Activated CD8-positive, alpha-beta memory T cell treated with anti-CD3 and anti-CD28 coated beads, Interleukin-2, amount 50 U/mL, for 1 hour (primary cell): ENCODE data around the gene GPC6.

Experiments used
- DNase-seq: peaks from one replicate; pipeline ENCODE4 v3.0.0-alpha.2; 2020; ENCODE audit errors: extremely low read depth

Gene GPC6

DNA sequence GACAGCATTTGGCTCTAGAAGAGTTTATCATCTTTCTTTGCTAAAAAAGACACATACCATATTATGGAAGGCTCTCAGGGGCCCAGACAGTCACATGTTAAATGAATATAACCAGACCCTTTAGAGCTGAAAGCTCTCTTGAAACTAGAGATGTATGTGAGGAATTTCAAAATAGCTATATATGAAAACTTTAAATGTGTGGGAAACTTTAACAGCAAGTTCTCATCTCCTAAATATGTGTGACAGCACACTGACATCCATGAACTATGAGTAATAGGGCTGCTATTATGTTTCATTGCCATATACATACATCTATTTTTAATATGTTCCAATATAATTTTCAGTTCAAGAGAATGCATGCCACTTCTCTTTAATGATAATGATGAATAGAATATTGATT, 509.5 kb downstream of the GPC6 start:
- DNase-seq = no peak

- DNase-seq = no peak
These were observed 510.3 kb downstream of the GPC6 start for GRCh38 chr13:93736909-93737308.

DNA sequence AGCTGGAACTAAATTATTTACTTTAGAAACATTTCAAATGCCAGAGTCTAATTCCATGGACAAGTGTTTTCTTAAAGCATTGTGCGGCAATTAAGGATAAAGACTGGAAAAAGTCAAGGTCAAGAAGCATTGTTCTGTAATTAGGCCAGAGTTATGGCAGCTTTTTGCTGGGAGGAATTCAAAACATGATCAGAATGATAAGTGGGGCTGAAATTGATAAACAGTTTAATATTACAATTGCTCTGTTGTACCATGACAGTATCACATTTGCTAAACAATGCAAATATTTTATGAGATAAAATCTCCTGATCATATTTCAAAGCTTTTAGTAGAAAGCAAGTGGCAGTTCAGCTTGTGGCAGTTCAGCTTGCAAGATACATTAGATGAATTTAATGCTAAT, 513.7 kb downstream of the GPC6 start:
- DNase-seq = no peak

- no peak for DNase-seq
These were observed 517.4 kb downstream of the GPC6 start for GRCh38 chr13:93744033-93744432.

GRCh38 chr13:93744886-93745285, 518.3 kb downstream of the GPC6 start:
- DNase-seq = no peak

GRCh38 chr13:93745884-93746283, 519.3 kb downstream of the GPC6 start:
- DNase-seq = no peak

GRCh38 chr13:93746589-93746988, 520.0 kb downstream of the GPC6 start:
- no peak for DNase-seq

GRCh38 chr13:93750676-93751075, 524.1 kb downstream of the GPC6 start:
- no peak for DNase-seq

- DNase-seq = no peak
These were observed 524.5 kb downstream of the GPC6 start for GRCh38 chr13:93751117-93751516.

DNA sequence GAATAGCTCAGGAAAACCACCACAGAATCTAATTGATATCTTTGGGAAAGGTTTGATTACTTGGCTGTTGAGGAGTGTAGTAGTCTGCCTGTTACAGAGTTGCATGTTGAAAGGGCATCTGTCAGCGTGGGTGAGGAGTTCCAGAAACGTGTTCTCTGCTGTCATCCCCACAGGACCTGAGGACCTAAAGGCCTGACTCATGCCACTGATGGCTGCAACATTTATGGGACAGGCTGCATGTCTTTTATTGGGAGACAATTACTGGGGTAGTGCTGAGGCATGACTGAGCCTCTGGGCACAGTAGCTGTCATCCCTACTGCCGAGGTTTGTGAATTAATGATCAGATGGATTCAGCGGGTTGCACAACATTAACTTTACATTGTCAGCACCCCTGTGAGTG, 525.9 kb downstream of the GPC6 start:
- DNase-seq = no peak

GRCh38 chr13:93753639-93754038, 527.0 kb downstream of the GPC6 start:
- no peak for DNase-seq

DNA sequence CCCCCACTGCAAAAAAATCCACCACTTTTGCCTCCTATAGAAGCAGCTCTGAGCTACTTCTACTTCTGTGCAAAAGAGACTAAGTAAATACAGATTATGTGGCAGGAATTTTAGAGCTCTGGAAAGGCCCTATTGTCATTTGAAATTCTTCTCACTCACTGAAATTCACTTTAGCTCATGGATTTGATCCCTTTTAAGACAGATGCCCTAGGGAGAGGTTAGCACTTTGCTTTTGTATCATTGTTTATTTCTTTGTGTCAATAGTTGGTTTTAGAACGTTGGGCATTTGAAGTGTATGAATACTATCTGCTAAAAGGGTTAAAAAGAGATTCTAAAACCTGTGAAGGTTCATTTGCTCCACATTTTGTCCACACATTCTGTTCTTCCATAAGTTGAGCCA, 528.7 kb downstream of the GPC6 start:
- DNase-seq = no peak

DNA sequence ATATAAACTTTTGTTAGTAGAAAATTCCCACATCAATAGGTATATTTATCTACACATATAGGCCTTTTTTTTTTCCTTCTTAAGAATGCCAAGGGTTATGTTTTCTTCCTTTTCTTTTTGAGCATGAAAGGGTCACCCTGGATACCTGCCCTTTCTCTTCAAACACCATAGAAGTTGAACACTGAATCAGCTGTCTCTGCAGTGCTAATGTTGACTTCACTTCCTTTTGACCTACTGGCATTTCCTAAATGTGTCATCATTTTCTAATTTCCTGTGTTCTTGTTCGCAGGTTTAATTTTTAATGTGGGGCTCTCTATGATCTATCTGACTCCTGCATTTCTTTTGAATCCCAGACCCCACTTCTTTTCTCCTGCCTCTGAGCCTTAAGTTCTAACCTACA, 532.0 kb downstream of the GPC6 start:
- DNase-seq = no peak

GRCh38 chr13:93762708-93763426, 536.3 kb downstream of the GPC6 start:
- no peak for DNase-seq

- DNase-seq = no peak
These were observed 538.5 kb downstream of the GPC6 start for GRCh38 chr13:93765062-93765461.

DNA sequence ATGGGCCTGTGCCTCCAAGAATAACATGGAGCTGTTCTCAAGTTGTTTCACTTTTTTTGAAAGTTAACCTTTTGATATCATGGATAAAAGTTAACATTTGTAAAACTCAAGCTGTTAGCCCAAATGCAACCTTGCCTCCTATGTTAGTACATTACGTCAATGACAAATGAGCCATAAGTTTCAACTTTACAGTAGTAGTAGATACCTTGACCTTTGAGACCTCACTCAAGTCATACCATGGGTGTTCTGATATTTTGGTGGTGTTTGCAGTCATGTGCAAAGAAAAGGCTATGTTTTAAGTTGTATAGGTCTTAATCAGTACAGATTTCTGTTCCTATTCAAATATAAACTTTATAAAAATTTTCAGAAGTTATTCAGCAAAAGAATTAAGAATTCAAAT, 539.2 kb downstream of the GPC6 start:
- DNase-seq = no peak

DNA sequence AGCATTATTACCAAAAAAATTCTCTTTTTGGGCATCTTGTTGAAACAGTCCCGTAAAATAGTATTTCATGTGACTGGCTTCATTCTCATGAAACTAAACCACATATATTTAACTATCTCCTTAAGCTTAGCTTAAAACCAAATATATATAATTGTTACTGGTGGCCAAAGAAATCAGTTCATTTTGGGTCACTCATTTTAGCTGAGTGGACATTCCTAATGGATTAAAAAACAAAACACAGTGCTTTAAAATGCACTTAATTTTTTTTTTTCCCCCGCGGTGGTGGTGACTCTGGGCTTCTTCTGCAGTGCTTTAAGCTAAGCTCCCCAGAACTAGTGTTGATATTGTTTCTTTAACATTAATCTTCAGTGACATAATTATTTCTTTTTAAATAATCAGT, 540.1 kb downstream of the GPC6 start:
- DNase-seq = no peak

- no peak for DNase-seq
These were observed 540.7 kb downstream of the GPC6 start for GRCh38 chr13:93767180-93767916.

DNA sequence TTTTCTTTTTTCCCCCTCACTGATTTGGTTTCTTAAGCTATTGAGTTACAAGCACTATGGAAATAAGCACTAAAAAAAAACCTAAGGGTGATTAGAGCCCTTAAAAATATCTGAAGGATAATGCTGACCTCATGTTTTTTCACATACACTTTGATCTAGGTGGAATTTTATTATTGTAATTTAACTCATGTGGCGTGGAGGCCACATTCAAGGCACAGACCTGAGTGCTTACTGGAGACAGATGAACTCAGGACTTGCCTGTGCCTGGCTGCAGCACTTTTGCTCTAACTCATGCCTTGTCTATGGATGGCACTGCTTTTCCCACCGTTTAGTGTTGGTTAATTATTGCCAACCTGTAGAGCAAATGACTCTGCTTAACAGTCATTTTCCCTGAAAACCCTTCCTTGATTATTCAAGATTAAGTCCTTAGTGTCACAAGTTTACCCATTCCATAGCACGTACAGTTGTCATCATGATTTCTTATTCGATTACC, 541.4 kb downstream of the GPC6 start:
- DNase-seq = no peak

- DNase-seq = no peak
These were observed 542.5 kb downstream of the GPC6 start for GRCh38 chr13:93769101-93769500.

DNA sequence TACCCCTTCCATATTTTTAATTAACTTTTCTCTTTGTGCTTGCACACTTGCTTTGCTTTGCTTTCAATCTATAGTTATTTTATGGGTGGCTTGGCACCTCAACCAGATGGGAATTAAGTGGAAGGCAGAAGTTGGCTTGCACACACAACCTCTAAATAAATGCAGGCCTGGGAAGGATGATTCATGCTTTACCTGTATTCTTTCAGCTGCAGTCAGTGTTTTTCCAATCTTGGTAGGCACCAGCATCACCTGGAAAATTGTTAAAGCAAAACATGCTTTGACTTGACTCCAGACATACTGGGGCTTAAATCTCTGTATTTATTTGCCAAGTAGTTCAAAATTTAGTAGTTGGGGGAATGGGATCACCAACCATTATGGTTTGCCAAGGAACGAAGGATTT, 543.0 kb downstream of the GPC6 start:
- no peak for DNase-seq

GRCh38 chr13:93771227-93771626, 544.6 kb downstream of the GPC6 start:
- DNase-seq = no peak

DNA sequence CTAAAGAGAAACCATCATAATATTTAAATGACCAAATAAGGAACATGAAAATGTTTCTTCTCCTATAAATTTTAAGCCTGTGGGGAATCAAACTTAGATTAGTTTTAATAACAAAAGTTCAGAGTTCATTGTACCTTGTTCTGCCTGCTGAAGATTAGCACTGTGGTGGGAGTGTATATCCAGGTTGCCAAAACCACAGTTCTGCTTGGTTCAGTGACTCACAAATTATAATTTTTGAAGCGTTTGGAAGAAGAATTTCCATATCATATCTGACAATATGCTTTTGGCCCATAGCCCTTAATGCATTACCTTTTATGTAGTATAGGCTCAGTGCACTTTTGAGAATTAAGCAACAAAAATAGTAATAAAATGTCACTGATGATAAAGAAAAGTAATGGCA, 545.2 kb downstream of the GPC6 start:
- no peak for DNase-seq
